Spleen (tissue), 7 donors: ENCODE measurements around the gene ERBB2.
"Not testable (repeated sequence)": the region's sequence is repeated elsewhere in the genome, so short reads cannot be mapped to it uniquely, and the experiment has no call there.

Experiments used
- CTCF ChIP-seq, 11 experiments: fragments of 200-600 bp in 7 of 11; fragments of 450-650 bp in 4 of 11; sonication (generic) in 4 of 11; IDR thresholded peaks in 8 of 11; conservative IDR thresholded peaks in 3 of 11; 1 replicate in 7 of 11; 2 replicates in 4 of 11; pipeline versions ENCODE4 v1.4.0 to v1.8.0; 2016 to 2021; ENCODE audit warnings: antibody characterized with exemption in 11 of 11, inconsistent platforms in 4 of 11, mild to moderate bottlenecking in 1 of 11
- POLR2AphosphoS5 ChIP-seq, 3 donors: sonication (generic); formaldehyde crosslinking; IDR thresholded peaks; one replicate each; pipeline ENCODE4 v1.5.1; 2017; ENCODE audit warnings: antibody characterized with exemption in 3 of 3
- donor health status: DM: no; HTN: no; CAD: no; lungs with moderate emphysema.
- donor health status: DM: no; HTN: no; CAD: no.
- donor health status: DM: no; HTN: no; CAD: no.

GRCh38 chr17:39725923-39726322 is 26.1 kb downstream of the ERBB2 start:
- TF ChIP-seq POLR2AphosphoS5 (IDR thresholded peaks at IDR 0.05); CTCF (IDR thresholded peaks at IDR 0.05 in 8 of 11, conservative IDR thresholded peaks at IDR 0.05 in 3 of 11): not testable (repeated sequence)
